GM12872 (cell line): ENCODE results near the gene OR10X1.

ENCODE experiments used
- TF ChIP-seq, protein P1 (sequence below): IDR thresholded peaks from 3 replicates; pipeline ENCODE4 v1.5.1; 2011; ENCODE audit warnings: low read depth, mild to moderate bottlenecking, low read length, moderate library complexity; ENCODE audit not compliant: insufficient read depth

OR10X1 gene, protein sequence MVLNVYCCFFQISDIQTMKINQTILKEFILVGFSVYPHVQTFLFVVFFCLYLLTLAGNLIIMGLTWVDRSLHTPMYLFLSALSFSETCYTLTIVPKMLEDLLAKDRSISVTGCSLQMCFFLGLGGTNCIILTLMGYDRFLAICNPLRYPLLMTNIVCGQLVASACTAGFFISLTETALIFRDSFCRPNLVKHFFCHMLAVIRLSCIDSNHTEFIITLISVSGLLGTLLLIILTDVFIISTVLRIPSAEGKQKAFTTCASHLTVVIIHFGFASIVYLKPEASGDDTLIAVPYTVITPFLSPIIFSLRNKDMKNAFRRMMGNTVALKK

DNA sequence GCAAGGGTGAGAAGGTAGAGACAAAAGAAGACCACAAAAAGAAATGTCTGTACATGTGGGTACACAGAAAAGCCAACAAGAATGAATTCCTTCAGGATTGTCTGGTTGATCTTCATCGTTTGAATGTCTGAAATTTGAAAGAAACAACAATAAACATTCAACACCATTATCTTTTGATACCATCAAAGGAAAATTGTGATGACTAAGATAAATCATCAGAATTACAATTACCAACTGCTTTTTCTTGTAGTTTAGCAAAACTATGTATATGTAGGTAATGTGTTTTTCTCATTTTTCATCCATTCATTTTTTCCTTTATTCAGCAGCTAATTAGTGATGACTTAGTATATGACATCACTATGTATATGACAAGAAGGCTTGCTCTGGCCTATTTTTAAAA is at the start of gene OR10X1:
Gene OR10X1, minus strand, starts transcription at position 167 of the 400 bp plus-strand sequence. Its CDS starts 0 bp downstream, at position 167.
- TF ChIP-seq, protein P1, sequence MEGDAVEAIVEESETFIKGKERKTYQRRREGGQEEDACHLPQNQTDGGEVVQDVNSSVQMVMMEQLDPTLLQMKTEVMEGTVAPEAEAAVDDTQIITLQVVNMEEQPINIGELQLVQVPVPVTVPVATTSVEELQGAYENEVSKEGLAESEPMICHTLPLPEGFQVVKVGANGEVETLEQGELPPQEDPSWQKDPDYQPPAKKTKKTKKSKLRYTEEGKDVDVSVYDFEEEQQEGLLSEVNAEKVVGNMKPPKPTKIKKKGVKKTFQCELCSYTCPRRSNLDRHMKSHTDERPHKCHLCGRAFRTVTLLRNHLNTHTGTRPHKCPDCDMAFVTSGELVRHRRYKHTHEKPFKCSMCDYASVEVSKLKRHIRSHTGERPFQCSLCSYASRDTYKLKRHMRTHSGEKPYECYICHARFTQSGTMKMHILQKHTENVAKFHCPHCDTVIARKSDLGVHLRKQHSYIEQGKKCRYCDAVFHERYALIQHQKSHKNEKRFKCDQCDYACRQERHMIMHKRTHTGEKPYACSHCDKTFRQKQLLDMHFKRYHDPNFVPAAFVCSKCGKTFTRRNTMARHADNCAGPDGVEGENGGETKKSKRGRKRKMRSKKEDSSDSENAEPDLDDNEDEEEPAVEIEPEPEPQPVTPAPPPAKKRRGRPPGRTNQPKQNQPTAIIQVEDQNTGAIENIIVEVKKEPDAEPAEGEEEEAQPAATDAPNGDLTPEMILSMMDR, result no peak

DNA sequence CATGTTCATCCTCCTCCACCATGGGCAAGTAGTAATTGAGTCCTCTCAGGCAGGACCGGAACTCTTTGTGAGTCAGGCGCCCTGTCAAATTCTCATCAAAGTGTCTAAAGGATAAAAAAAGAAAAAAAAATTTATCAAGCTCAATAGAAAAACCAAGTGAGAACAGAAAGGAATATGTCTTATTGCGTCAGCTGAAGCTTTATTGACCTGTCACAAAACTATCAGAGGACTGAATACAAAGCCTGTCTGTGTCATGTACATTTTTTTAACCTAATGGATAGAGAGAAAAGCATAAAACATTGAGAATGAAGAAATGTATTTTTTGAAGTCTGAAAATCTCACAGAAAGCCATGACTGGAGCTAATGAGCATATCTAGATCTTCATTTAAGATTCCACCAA is 34.1 kb upstream of the OR10X1 start:
- TF ChIP-seq, protein P1, result no peak

DNA sequence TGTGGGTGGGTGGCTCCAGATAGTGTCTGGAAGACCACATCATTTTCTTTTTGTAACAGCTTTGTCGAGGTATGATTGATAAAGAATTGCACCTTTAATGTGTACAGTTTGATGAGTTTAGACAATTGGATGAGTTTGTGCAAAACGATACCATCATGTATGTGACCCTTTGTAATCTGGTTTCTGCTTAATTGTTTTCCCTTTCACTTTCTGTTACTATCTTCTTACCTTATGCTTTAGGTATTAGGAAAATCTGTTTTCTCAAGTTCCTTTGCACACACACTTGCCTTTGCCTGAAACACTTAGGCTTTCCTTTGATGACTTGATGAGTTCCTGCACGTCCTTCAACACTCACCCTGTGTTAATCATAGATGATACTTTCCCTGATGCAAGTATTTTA is 32.2 kb upstream of the OR10X1 start:
- TF ChIP-seq, protein P1, result no peak

DNA sequence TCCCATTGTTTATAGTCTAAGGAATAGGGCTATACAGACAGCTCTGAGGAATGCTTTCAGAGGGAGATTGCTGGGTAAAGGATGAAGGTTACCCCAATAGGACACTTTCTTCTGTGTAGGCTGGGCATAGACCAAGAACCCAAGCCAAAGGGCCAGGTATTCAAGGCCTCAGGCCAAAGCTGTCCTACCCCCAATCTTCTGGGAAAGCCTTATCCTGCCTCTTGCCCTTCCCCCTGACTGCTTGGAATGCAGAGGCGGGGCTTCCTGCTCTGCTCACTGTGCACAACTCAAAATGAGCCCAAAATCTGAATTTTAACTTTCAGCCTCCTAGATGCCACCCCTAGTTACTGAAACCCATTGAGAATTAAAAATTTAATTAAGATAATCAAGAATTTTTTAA is 27.6 kb upstream of the OR10X1 start:
- TF ChIP-seq, protein P1, result no peak

DNA sequence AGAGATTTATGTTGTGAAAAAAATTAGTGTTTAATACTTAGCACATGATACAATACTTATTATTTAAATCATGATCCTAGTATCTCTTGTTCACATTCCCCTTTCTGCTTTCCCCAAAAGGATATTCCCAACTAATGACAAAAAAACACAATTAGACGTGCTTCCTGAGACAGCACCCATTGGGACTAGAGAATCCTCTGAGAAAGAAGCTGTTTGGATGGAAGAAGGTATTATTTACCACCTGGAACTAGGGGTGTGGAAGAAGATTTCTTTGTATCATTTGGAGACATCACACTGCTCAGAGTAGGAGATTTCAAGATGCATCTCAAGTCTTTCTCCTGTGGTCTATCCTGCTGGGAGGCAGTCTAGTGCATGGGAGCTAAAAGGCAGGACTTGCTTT is 25.3 kb upstream of the OR10X1 start, which contains the start of gene OR10Z1:
Gene OR10Z1, plus strand, starts transcription at position 301 of the 400 bp plus-strand sequence. CDS start 1,171 bp downstream, outside the sequence.
- TF ChIP-seq, protein P1, result no peak

DNA sequence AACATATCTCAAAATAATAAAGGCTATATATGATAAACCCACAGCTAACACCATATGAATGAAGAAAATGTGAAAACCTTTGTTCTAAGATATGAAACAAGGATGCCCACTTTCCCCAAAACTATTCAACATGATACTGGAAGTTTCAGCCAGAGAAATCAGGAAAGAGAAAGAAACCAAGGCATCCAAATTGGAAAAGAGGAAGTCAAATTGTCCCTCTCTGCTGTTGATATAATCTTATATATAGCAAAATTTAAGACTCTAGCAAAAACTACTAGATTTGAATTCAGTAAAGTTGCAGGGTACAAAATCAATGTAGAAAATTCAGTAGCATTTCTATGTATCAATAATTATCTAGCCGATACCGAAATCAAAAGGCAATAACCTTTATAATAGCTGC is 21.0 kb upstream of the OR10X1 start:
- TF ChIP-seq, protein P1, result no peak

DNA sequence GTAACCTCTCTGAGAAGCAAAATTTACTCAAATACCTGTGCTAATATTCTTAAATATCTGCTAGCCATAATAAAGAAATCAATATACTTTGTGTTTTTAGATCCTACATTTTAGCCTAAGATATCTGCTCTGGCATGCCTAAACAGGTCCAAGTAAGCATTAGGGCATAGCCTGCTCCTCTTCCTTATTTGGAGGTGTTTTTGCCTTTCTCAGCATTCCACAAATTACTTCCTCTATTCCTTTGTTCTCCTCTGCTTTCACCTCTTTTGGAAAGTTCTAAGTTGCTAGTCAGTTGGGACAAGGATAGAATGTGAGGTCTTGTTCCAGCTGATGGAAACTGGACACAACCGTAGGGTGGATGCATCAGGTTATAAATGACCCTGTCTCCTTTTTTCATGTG is 7.2 kb upstream of the OR10X1 start:
- TF ChIP-seq, protein P1, result no peak
